Inflammatory macrophage (primary cell): ENCODE results near the gene PRAC2.

Source experiments
- DNase-seq, 2 donors: peaks; one replicate each; pipeline ENCODE4 v3.0.0-alpha.2; 2020 to 2022

PRAC2 gene

DNA sequence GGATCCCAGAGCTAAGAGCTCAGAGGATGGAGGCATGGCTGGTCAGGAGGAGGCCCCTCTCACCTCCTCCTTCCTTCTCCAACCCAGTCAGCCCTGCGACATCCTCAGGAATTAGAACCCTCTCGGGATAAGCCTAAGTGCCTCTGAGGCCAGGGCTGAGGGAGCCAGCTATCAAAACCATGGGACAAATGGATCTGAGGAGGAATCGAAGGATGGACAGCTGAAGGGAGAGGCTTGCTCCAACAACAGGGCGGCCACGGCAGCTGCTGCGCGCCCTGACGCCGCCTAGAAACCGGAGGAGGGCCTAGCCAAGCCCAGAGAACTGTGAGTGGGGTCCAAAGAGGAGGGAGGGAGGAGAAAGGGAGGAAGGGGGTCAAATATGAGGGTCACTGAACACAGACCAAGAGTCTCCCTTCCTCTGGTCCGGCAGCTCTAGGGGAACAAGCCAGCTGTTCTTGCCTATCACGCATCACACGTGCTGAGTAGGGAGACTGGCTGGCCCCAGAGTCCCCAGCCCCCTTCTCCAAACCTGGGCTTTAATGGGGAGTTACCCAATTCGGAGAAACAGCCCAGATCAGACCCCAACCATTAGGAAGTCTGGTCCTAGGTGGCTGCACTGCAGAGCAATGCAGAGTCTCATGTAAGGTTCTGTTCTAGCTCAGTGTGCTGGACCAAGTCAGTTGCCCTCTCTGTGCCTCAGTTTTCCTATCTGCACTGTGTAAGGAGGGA lies 11.5 kb downstream of the PRAC2 start:
- DNase-seq, result no peak

DNA sequence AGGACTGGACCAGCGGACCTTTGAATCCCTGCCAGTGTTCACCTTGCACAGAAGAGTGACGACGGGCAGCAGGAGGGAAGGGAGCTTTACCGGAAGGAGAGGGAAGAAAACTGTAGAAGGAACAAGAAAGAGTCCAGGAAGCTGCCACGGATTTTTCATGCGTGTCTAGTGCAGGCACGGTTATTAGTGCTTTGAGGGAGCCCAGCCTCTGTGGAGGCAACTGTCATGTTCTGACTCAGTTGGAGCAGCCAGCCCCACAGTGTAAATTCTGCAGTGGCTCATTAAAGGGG lies 12.0 kb downstream of the PRAC2 start:
- no peak for DNase-seq

GRCh38 chr17:48737330-48738043 lies 14.5 kb downstream of the PRAC2 start:
- DNase-seq, result no peak

GRCh38 chr17:48738424-48738802 lies 15.4 kb downstream of the PRAC2 start:
- DNase-seq, result no peak

GRCh38 chr17:48738803-48739526 lies 16.0 kb downstream of the PRAC2 start:
- no peak for DNase-seq

DNA sequence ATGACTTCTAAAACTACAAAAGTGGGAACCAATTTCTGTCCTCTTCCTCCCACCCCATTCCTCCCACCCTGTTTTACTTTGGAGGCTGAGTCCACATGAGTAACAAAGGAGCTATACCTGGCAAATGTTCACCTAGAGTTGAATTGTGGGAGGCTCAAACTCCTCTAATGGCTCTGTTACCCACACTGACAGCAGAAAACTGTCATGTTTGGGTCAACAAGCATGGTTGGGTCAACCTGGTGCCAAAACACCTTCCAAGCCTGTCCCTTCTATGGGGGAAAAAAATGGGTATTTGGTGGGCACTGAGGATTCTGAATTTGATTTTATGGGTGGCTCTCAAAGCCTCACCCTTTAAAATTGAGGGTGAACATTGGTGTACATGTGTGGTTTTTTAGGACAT lies 17.6 kb downstream of the PRAC2 start:
- no peak for DNase-seq

GRCh38 chr17:48745381-48746275 lies 22.6 kb downstream of the PRAC2 start:
- DNase-seq, result no peak

- no peak for DNase-seq
Observed at GRCh38 chr17:48746916-48747444, 24.0 kb downstream of the PRAC2 start.

DNA sequence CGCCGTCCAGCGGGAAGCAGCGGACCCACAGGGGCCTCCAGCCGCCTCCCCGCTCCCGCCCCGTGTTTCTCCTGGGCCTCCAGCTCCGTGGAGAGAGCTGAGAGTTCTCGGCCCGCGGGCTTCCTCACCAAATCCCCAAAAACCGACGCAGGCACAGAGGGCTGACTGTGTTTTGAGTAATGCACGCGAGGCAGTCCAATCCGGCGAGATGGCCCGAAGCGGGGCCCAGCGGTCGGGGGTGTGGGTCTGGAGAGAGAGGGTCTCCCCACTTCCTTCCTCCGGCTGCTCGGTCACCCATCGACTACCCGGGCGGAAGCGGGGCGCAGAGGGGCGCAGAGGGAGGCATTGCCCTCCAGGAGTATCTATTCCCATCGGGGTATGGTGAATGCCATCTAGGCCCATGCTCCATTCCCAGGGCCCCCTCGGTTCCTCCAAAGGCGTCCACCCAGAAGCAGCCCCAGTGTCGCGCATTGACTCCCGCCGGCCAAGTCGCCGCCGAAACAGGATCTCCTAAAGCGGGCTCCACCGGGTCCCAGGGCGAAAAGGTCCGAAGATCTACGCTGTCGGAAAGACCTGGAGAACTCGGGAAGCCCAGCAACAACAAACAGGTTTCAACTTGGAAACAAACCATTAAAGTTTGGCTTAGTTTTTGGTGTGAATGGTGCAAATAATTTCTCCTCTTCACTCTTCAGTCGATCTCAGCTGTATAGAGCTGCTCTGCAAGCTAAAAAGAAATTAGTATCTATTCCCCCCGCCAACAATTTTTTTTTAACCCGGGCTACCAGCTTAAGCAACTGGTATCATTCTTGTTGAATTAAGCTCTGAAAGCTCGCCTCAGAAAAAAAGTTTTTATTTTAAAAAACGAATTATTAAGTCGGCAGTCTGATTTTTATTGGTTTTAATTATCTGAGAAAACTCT lies 24.7 kb downstream of the PRAC2 start:
- DNase-seq, result no peak

DNA sequence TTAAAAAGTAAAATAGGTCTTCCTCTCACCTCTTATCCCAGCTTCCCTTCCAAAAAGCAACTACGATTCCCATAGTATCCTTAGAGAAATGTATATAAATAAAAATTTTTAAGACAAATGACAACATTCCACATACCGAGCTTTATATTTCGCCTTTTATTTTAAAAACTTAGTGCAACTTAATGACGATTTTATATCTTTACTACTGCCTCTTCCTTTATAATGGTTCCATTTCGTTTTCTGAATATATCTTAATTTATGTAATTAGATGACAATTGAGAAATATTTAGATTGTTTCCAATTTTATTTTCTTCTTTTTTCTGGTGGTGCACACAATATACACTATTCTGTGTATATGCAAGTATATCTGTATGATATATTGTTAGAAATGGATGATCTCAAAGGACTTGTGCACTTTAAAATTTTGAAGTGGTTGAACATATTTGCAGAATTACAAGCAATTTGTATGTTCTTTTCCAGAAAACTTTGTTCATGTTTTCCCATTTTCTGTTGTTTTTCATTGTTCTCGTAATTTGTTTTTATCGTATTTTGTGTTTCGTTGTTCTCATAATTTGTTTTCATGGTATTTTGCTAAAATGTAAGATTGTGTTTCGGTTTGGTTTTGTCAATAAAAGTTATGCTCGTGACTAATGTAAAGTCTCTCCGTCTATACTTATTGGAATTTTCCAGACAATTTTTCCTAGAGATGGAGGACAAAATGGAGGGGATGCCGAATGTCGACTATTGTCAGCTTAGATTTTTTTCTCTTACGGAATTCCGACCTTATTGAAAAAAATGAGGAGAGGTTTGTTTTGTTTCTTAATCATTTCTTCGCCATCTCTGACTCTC lies 26.0 kb downstream of the PRAC2 start:
- no peak for DNase-seq

GRCh38 chr17:48749621-48750553 lies 26.9 kb downstream of the PRAC2 start:
- DNase-seq, result no peak

DNA sequence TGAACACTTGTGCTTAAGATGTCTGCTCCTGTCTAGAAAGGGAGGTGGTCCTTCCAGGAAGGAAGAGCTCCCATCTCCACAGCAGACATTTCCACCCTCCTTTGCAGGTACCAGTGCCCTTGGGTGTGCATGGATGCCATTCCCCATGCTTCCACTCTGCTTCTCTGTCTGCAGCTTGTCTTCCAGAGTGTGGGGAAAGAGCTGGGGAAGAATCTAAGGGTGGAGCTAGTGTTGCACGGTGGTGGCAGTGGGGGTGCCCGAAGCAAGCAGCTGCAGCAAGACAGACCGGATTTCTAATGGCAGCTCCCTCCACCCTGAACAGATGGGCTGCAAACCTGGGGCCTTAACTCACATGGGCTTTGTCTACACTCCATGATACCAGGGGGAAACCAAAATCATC lies 28.2 kb downstream of the PRAC2 start:
- DNase-seq, result no peak

DNA sequence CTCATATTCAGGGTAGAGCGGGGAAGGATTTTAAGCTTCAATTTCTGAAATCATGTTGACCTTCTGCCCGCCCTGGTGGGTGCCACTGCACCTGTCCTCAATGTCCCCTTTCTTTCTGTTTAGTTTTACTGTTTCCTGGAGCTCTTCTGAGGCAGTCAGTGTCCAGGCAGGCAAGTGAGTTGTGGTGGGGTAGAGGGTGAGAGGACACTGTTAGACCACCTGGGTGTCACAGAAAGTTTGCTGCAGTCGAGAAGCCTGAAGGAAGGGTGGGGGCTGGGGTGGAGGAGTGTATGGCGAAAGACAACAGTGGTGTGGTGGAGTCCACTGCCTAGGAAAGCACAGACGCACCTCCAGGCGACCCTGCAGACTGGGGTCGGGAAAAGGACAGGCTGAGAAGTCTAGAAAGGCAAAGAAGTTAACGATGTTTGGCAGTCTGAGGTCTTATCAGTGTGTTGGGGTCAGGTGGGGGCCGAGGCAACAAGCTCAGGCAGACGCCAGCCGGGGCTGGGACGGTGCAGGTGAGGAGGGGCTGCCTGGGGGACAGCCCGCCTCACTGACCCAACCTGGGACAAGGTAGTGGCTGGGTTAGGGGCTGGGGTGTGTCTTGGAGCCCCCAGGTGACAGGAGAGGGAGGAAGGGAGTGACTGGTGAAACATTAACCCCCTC lies 28.9 kb downstream of the PRAC2 start:
- DNase-seq, result no peak

- no peak for DNase-seq
Observed at GRCh38 chr17:48752399-48753288, 29.7 kb downstream of the PRAC2 start.

DNA sequence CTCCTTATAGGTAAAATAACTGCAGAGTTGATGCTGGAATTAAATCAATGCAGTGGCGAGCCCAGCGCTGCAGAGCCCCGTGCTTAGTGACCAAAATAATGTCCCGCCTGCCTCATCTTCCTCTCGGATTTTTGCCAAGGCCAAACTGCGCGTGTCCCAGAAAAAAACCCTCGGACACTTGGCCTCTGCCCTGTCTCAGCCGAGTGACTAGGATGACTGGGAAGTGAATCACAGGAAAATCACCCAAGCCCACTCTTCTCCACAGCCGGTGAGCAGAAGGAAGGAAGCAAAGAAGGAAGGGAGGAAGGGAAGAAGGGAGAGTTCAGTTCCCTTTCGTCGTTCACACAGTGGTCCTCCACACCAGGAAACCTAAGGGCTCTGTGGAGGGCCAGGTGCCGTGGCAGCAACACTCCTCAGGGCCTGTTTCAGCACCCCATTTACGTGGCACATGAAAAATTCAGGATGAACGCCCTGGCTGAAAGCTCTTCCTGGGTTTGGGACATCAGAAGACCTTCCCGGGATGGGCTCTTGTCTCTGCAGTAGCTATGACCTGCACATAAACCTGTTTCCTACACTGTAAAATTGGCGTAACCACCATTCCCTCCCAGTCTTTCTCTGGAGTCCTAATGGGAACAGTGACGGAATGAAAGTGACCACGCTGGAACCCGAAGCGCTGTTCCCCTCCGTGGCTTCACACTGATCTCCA lies 31.0 kb downstream of the PRAC2 start:
- no peak for DNase-seq

- DNase-seq, result no peak
Observed at GRCh38 chr17:48754500-48755261, 31.7 kb downstream of the PRAC2 start.
